ENCODE results near the gene CDC37L1.

CDC37L1 gene

GRCh38 chr9:4684820-4685219, 5.5 kb downstream of the CDC37L1 start:
- no peak overlapping the region for H3K9ac ChIP-seq (ENCODE audit: low read depth in 1 of 2, low read length in 2 of 2)
- peaks cover 8 to 11% of the 10 kb centered on the region in 2 donors for H3K4me1 ChIP-seq (ENCODE audit: control insufficient read depth in 1 of 2, insufficient read depth in 2 of 2, low read length in 2 of 2)
- H3K36me3 ChIP-seq (ENCODE audit: control insufficient read depth in 1 of 2, insufficient read depth in 2 of 2, low read length in 2 of 2), result peaks cover 6 to 19% of the 10 kb centered on the region in 2 donors
- H3K9me3 ChIP-seq (ENCODE audit: control insufficient read depth in 1 of 2, low read length in 2 of 2), result no peaks in the 10 kb centered on the region
- no peak overlapping the region for H3K4me3 ChIP-seq (ENCODE audit: low read depth in 1 of 2, low read length in 2 of 2)
- no peak overlapping the region for H3K27ac ChIP-seq (ENCODE audit: low read depth, low read length)
- no peaks in the 10 kb centered on the region for H3K27me3 ChIP-seq (ENCODE audit: control insufficient read depth in 1 of 2, insufficient read depth in 2 of 2, low read length in 2 of 2)

DNA sequence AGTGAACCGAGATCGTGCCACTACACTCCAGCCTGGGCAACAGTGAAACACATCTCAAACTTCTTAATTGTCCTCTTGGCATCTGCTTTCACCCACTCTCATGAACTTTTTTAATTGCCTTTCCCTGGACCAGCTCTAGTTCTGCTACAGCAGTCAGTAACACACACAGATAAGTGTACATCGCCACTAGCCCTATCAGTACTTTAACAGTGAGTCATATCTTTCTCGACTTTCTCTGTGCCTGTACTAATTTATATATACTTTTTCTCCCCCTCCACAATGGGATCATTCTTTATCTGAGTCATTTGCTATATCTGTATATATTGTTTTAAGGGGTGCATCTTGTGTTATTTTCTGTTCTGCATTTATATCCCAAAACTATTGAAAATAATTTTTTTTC, 6.7 kb downstream of the CDC37L1 start:
- Histone ChIP-seq H3K27me3 (ENCODE audit: control insufficient read depth in 1 of 2, insufficient read depth in 2 of 2, low read length in 2 of 2) (no peaks in the 10 kb centered on the region), H3K9ac (ENCODE audit: low read depth in 1 of 2, low read length in 2 of 2) (no peak overlapping the region), H3K27ac (ENCODE audit: low read depth, low read length) (no peak overlapping the region), H3K4me1 (ENCODE audit: control insufficient read depth in 1 of 2, insufficient read depth in 2 of 2, low read length in 2 of 2) (peaks cover under 1 to 3% of the 10 kb centered on the region in 2 donors), H3K36me3 (ENCODE audit: control insufficient read depth in 1 of 2, insufficient read depth in 2 of 2, low read length in 2 of 2) (peaks cover 12 to 31% of the 10 kb centered on the region in 2 donors), H3K4me3 (ENCODE audit: low read depth in 1 of 2, low read length in 2 of 2) (no peak overlapping the region), H3K9me3 (ENCODE audit: control insufficient read depth in 1 of 2, low read length in 2 of 2) (no peaks in the 10 kb centered on the region)

- H3K4me1 ChIP-seq (ENCODE audit: control insufficient read depth in 1 of 2, insufficient read depth in 2 of 2, low read length in 2 of 2), result no peaks in the 10 kb centered on the region
- H3K27ac ChIP-seq (ENCODE audit: low read depth, low read length), result no peak overlapping the region
- H3K4me3 ChIP-seq (ENCODE audit: low read depth in 1 of 2, low read length in 2 of 2), result no peak overlapping the region
- no peaks in the 10 kb centered on the region for H3K27me3 ChIP-seq (ENCODE audit: control insufficient read depth in 1 of 2, insufficient read depth in 2 of 2, low read length in 2 of 2)
- H3K9me3 ChIP-seq (ENCODE audit: control insufficient read depth in 1 of 2, low read length in 2 of 2), result no peaks in the 10 kb centered on the region
- H3K36me3 ChIP-seq (ENCODE audit: control insufficient read depth in 1 of 2, insufficient read depth in 2 of 2, low read length in 2 of 2), result peaks cover 12 to 34% of the 10 kb centered on the region in 2 donors
- no peak overlapping the region for H3K9ac ChIP-seq (ENCODE audit: low read depth in 1 of 2, low read length in 2 of 2)
Measured at GRCh38 chr9:4686584-4686983, 7.2 kb downstream of the CDC37L1 start.

- Histone ChIP-seq H3K27ac (ENCODE audit: low read depth, low read length) (no peak overlapping the region), H3K9ac (ENCODE audit: low read depth in 1 of 2, low read length in 2 of 2) (no peak overlapping the region), H3K4me1 (ENCODE audit: control insufficient read depth in 1 of 2, insufficient read depth in 2 of 2, low read length in 2 of 2) (no peaks in the 10 kb centered on the region), H3K36me3 (ENCODE audit: control insufficient read depth in 1 of 2, insufficient read depth in 2 of 2, low read length in 2 of 2) (peaks cover 13 to 40% of the 10 kb centered on the region in 2 donors), H3K27me3 (ENCODE audit: control insufficient read depth in 1 of 2, insufficient read depth in 2 of 2, low read length in 2 of 2) (no peaks in the 10 kb centered on the region), H3K9me3 (ENCODE audit: control insufficient read depth in 1 of 2, low read length in 2 of 2) (no peaks in the 10 kb centered on the region), H3K4me3 (ENCODE audit: low read depth in 1 of 2, low read length in 2 of 2) (no peak overlapping the region)
Measured at GRCh38 chr9:4689021-4689420, 9.7 kb downstream of the CDC37L1 start.

DNA sequence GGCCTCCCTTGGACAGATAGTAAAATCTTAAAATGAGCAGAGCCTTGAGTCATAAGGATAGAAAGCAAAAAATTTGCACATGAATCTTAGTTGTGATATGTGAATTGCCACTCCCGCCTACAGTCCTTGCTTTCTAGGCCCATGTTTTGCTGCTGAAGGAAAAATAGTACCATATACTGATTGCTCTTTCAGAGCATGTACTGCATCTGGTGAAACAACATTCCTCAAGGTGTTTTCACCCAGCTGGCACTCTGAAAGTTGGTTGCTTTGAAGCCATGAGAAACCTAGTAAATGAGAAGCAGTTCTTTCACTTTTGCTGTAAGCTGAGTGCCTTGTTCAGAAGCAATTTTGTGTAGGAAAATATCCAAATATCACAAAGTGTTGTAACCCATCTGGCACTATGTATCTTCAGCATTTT, 10.3 kb downstream of the CDC37L1 start:
- Histone ChIP-seq H3K4me3 (ENCODE audit: low read depth in 1 of 2, low read length in 2 of 2) (no peak overlapping the region), H3K9me3 (ENCODE audit: control insufficient read depth in 1 of 2, low read length in 2 of 2) (no peaks in the 10 kb centered on the region), H3K4me1 (ENCODE audit: control insufficient read depth in 1 of 2, insufficient read depth in 2 of 2, low read length in 2 of 2) (no peaks in the 10 kb centered on the region), H3K27me3 (ENCODE audit: control insufficient read depth in 1 of 2, insufficient read depth in 2 of 2, low read length in 2 of 2) (no peaks in the 10 kb centered on the region), H3K9ac (ENCODE audit: low read depth in 1 of 2, low read length in 2 of 2) (no peak overlapping the region), H3K36me3 (ENCODE audit: control insufficient read depth in 1 of 2, insufficient read depth in 2 of 2, low read length in 2 of 2) (peaks cover 17 to 44% of the 10 kb centered on the region in 2 donors), H3K27ac (ENCODE audit: low read depth, low read length) (no peak overlapping the region)

DNA sequence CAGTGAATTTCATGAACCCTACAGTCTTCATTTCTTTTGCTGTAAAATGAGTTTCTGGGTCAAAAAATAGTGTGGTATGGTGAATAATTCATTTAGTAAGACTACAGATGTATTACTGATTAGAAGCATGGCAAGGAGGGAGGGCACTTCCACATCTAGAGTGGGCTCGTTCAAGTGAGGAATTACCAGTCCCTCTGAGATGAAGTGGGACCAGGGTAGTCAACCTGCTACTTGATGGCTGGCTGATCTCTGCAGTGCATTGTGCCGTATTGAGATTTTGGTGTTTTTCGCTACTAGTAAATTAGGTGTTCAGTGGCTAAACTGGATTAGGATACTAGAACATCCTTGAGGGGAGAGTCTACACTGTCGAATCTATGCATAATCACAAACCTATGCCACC, 10.8 kb downstream of the CDC37L1 start:
- no peaks in the 10 kb centered on the region for H3K4me1 ChIP-seq (ENCODE audit: control insufficient read depth in 1 of 2, insufficient read depth in 2 of 2, low read length in 2 of 2)
- no peak overlapping the region for H3K27ac ChIP-seq (ENCODE audit: low read depth, low read length)
- H3K27me3 ChIP-seq (ENCODE audit: control insufficient read depth in 1 of 2, insufficient read depth in 2 of 2, low read length in 2 of 2), result no peaks in the 10 kb centered on the region
- no peak overlapping the region for H3K4me3 ChIP-seq (ENCODE audit: low read depth in 1 of 2, low read length in 2 of 2)
- H3K36me3 ChIP-seq (ENCODE audit: control insufficient read depth in 1 of 2, insufficient read depth in 2 of 2, low read length in 2 of 2), result peaks cover 17 to 42% of the 10 kb centered on the region in 2 donors
- H3K9ac ChIP-seq (ENCODE audit: low read depth in 1 of 2, low read length in 2 of 2), result no peak overlapping the region
- H3K9me3 ChIP-seq (ENCODE audit: control insufficient read depth in 1 of 2, low read length in 2 of 2), result no peaks in the 10 kb centered on the region

- no peaks in the 10 kb centered on the region for H3K27me3 ChIP-seq (ENCODE audit: control insufficient read depth in 1 of 2, insufficient read depth in 2 of 2, low read length in 2 of 2)
- no peaks in the 10 kb centered on the region for H3K4me1 ChIP-seq (ENCODE audit: control insufficient read depth in 1 of 2, insufficient read depth in 2 of 2, low read length in 2 of 2)
- H3K9ac ChIP-seq (ENCODE audit: low read depth in 1 of 2, low read length in 2 of 2), result no peak overlapping the region
- no peaks in the 10 kb centered on the region for H3K9me3 ChIP-seq (ENCODE audit: control insufficient read depth in 1 of 2, low read length in 2 of 2)
- H3K4me3 ChIP-seq (ENCODE audit: low read depth in 1 of 2, low read length in 2 of 2), result no peak overlapping the region
- no peak overlapping the region for H3K27ac ChIP-seq (ENCODE audit: low read depth, low read length)
- H3K36me3 ChIP-seq (ENCODE audit: control insufficient read depth in 1 of 2, insufficient read depth in 2 of 2, low read length in 2 of 2), result peaks cover 13 to 36% of the 10 kb centered on the region in 2 donors
Measured at GRCh38 chr9:4691795-4692194, 12.4 kb downstream of the CDC37L1 start.

- Histone ChIP-seq H3K4me3 (ENCODE audit: low read depth in 1 of 2, low read length in 2 of 2) (no peak overlapping the region), H3K9me3 (ENCODE audit: control insufficient read depth in 1 of 2, low read length in 2 of 2) (no peaks in the 10 kb centered on the region), H3K9ac (ENCODE audit: low read depth in 1 of 2, low read length in 2 of 2) (no peak overlapping the region), H3K36me3 (ENCODE audit: control insufficient read depth in 1 of 2, insufficient read depth in 2 of 2, low read length in 2 of 2) (peaks cover 12 to 52% of the 10 kb centered on the region in 2 donors), H3K27ac (ENCODE audit: low read depth, low read length) (no peak overlapping the region), H3K4me1 (ENCODE audit: control insufficient read depth in 1 of 2, insufficient read depth in 2 of 2, low read length in 2 of 2) (no peaks in the 10 kb centered on the region), H3K27me3 (ENCODE audit: control insufficient read depth in 1 of 2, insufficient read depth in 2 of 2, low read length in 2 of 2) (no peaks in the 10 kb centered on the region)
Measured at GRCh38 chr9:4700091-4700490, 20.7 kb downstream of the CDC37L1 start.

DNA sequence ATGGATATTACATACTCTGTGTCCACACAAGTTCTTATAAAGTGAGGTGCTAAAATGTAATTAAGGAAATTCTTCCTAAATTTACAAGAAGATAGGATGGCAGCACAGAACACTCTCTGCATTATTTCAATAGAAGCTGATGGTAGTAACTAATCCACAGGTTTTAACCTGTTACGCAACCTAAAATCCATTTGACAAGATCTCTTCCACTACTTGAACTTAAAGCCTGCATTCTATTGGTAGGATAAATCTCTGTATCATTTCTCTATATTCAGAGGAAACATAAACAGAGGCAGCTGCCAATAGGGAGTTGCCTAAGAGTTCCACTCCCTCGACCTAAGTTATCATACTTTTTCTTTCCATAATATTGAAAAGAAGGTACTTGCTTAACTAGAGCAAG, 21.6 kb downstream of the CDC37L1 start:
- Histone ChIP-seq H3K9me3 (ENCODE audit: control insufficient read depth in 1 of 2, low read length in 2 of 2) (no peaks in the 10 kb centered on the region), H3K36me3 (ENCODE audit: control insufficient read depth in 1 of 2, insufficient read depth in 2 of 2, low read length in 2 of 2) (peaks cover 12 to 54% of the 10 kb centered on the region in 2 donors)

DNA sequence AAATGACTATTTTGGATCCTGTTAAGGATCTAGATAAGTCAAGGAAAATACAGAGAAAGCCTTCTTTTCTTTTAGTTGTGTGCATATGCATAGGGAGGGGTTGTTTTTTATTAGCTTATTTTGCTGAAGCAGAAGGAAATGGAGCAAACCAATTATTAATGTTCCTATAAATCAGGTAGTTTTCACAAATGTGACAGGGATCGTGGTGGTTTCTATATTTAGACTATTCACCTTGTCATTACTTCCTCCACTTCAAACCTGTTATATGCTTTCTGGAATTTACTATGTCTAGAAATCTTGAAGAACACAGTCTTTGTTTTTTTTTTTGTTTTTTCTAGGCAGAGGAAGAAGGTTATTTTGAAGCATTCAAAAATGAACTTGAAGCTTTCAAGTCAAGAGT, 22.2 kb downstream of the CDC37L1 start:
- Histone ChIP-seq H3K27ac (ENCODE audit: low read depth, low read length) (no peak overlapping the region), H3K36me3 (ENCODE audit: control insufficient read depth in 1 of 2, insufficient read depth in 2 of 2, low read length in 2 of 2) (peaks cover 12 to 60% of the 10 kb centered on the region in 2 donors), H3K4me3 (ENCODE audit: low read depth in 1 of 2, low read length in 2 of 2) (no peak overlapping the region), H3K9me3 (ENCODE audit: control insufficient read depth in 1 of 2, low read length in 2 of 2) (no peaks in the 10 kb centered on the region), H3K9ac (ENCODE audit: low read depth in 1 of 2, low read length in 2 of 2) (no peak overlapping the region), H3K27me3 (ENCODE audit: control insufficient read depth in 1 of 2, insufficient read depth in 2 of 2, low read length in 2 of 2) (no peaks in the 10 kb centered on the region), H3K4me1 (ENCODE audit: control insufficient read depth in 1 of 2, insufficient read depth in 2 of 2, low read length in 2 of 2) (no peaks in the 10 kb centered on the region)

More for the DNA sequence above, 21.6 kb downstream of the CDC37L1 start:
- Histone ChIP-seq H3K4me1 (ENCODE audit: control insufficient read depth in 1 of 2, insufficient read depth in 2 of 2, low read length in 2 of 2) (no peaks in the 10 kb centered on the region), H3K4me3 (ENCODE audit: low read depth in 1 of 2, low read length in 2 of 2) (no peak overlapping the region), H3K27ac (ENCODE audit: low read depth, low read length) (no peak overlapping the region), H3K9ac (ENCODE audit: low read depth in 1 of 2, low read length in 2 of 2) (no peak overlapping the region), H3K27me3 (ENCODE audit: control insufficient read depth in 1 of 2, insufficient read depth in 2 of 2, low read length in 2 of 2) (no peaks in the 10 kb centered on the region)

DNA sequence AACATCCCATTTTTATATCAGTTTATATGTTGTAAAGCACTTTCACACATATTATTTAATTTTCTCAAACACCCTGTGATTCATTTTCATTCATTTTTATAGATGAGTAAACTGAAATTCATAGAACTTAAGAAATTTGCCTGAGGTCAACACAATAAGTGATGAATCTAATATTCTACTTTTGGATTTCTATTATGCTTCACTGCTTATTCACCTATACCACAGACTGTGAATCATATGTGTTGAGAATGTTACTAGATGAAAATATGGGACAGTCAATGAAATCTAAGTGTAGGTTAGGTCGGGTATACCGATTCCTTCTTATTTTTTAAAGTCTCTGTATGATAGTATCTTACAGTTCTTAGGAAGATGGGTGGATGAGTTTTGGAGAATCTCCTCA, 24.8 kb downstream of the CDC37L1 start:
- Histone ChIP-seq H3K9ac (ENCODE audit: low read depth in 1 of 2, low read length in 2 of 2) (no peak overlapping the region), H3K9me3 (ENCODE audit: control insufficient read depth in 1 of 2, low read length in 2 of 2) (no peaks in the 10 kb centered on the region), H3K4me3 (ENCODE audit: low read depth in 1 of 2, low read length in 2 of 2) (no peak overlapping the region), H3K27me3 (ENCODE audit: control insufficient read depth in 1 of 2, insufficient read depth in 2 of 2, low read length in 2 of 2) (no peaks in the 10 kb centered on the region), H3K36me3 (ENCODE audit: control insufficient read depth in 1 of 2, insufficient read depth in 2 of 2, low read length in 2 of 2) (peaks cover 9 to 47% of the 10 kb centered on the region in 2 donors), H3K4me1 (ENCODE audit: control insufficient read depth in 1 of 2, insufficient read depth in 2 of 2, low read length in 2 of 2) (no peaks in the 10 kb centered on the region), H3K27ac (ENCODE audit: low read depth, low read length) (no peak overlapping the region)

Data from duodenal mucosa (tissue), 2 donors.